COLO829 (cell line): ENCODE measurements around the gene TNS1.
"Not testable (repeated sequence)": the region's sequence is repeated elsewhere in the genome, so short reads cannot be mapped to it uniquely, and the experiment has no call there.

ENCODE experiments used
- DNase-seq: peaks from one replicate; pipeline ENCODE4 v3.0.0; 2012; ENCODE audit warnings: low spot score

TNS1 gene

DNA sequence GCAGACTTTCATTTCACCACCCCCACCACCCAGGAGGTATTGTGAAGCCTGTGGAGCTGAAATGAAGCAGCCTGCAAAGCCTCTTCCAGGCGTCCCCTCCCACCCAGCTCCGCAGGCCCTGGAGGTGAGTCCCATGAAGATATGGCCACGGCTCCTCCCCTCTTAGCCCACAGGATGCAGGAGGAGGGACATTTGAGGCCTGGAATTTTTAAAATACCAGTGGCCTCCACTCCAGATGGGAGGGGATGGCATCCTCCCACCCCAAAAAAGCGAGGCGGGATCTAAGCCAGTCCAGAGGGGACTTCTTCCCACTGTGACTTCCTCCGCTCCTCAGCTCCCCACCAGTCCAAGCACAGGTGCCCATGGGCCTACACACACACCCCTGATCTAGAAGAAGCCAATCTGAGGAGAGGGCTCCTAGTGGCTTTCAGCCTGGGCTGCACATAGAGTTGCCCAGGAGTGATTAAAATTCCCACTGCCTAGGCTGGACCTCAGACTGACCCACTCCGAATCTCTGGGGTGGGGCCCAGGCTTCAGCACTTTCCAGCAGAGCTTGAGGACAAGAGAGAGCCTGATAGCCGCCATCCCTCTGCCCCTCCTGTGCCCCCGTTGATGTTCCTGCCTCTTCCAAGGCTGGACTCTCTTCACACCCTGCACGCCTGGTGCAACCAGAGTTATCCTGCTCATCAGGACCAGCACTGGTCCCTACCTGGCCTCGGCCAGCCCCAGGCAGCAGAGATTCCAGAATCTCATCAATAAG lies 206.9 kb downstream of the TNS1 start:
- no peak for DNase-seq

DNA sequence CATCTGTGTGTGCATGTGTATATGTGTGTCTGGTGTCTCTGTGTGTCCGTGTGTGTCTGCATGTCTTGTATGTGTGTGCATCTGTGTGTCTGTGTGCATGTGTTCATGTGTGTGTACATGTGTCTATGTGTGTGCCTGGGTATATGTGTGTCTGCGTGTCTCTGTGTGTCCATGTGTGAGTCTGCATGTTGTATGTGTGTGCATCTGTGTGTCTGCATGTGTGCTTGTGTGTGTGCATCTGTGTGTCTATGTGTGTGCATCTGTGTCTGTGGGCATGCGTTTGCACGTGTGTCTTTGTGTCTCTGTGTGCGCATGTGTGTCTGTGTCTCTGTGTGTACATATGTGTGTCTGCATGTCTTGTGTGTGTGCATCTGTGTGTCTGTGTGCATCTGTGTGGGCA lies 207.7 kb downstream of the TNS1 start:
- no peak for DNase-seq

DNA sequence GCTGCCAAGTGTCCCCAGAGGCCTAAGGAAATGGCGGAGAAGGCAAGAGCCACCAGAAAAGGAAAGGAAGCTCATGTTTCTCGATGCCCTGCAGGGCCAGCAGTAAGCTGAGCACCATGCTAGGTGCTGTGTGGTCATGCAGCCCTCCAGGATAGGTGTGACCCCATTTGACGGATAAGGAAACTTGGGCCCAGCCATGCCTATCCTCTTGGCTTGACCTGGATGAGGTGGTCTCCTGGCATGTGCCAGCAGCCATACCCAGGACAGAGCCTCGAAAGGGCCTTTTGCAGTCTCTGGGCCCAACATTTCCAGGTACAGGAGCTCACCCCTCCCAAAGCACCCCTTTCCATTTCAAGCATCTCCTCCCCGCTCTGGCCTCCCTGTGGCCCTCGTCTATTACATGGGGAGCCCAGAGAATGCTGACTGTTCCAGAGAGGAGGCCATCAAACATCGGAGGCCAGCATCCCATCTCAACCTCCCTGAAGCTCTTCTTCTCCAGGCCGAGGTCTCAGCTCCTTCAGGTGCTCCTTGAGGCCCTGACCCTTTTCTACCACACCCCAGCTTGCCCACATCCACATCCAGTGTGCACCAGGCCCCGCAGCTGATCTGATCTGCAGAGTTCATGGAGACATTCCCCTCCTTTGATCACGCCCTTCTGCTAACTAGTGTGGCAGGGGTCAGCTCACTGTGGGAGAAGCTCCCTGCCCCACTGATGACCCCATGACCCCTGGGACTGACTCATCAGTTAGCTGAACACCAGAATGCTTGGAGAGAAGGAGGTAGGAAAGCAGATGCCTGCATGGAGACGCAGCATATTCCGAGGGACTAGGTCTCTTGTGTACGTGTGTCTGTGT lies 208.4 kb downstream of the TNS1 start:
- DNase-seq = no peak

DNA sequence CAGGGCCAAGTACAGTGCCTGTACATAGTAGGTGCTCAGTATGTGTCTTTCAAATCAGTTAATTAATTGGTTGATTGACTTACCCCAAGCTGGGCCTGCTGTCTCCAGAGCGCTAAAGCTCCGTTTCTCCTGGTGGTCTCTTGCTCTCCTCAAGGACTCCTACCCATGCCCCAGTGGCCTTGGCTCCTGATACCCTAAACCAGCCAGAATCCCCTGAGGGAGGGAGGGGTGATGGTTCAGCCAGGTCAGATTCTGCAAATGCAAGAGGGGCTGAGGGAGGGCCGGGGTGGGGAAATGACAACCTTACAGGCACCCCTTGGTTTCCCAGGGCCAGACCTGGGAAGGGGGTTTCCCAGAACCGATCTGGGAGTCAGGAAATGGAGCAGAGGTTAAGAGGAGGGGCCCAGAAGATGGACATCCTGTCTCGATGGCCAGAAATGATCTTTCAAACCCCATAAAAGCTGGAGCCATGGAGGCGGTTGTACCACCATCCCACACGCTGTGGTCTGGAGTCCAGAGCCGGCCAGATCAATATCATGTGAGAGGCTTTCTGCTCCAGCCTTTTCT lies 209.1 kb downstream of the TNS1 start:
- DNase-seq = no peak

DNA sequence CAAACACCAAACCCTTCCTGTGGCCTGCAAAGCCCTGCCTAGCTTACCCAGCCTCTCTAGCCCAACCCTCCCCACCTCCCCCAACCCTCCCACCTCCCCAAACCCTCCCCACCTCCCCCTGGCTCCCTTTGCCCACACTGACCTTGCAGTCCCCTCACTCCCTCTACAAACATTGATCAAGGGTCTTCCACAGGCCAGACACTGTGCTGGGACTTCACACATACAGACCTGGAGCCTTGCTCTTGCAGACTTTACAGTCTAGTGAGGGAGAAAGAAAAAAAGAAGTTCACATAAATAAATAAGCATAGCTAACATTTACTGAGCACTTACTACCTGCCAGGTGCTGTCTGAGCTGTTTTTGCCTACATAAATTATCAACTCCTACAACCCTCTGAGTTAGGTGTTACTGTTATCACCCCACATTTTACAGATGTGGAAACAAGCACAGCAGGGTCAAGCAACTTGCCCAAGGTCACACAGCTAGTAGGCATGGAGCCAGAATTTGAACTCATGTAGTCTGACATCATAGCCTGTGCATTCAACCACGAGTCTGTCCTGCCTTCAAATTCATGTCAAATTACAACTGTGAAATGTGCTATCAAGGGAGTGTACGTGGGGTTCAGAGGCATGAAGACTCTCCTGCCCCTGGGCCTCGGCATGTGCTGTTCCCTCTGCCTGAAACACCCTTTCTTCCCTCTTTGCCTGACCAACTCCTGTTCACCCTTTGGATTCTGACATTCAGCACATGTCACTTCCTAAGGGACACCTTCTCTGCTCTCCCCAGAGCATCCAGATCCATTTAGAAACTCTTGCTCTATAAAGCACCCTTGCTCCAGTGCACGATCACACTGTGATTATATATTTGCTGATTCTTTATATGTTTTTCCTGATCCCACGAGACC lies 209.9 kb downstream of the TNS1 start:
- no peak for DNase-seq

DNA sequence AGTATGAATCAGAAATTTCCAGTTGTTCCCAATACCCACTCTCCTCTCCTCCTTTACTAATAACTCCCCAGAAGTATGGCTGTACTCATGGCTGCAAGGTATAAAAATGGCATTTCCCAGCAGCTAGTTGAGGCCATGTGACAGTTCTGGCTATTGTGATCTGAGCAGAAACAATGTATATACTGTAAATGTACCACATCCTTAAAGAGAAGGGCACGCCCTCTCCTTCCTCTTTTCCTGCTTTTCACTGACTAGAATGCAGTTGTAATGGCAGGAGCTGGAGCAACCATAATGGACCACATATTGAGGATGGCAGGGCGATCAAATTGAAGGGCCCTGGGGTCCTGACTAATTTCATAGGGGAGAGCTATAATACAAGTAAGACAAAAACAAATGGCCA lies 211.2 kb downstream of the TNS1 start:
- no peak for DNase-seq

DNA sequence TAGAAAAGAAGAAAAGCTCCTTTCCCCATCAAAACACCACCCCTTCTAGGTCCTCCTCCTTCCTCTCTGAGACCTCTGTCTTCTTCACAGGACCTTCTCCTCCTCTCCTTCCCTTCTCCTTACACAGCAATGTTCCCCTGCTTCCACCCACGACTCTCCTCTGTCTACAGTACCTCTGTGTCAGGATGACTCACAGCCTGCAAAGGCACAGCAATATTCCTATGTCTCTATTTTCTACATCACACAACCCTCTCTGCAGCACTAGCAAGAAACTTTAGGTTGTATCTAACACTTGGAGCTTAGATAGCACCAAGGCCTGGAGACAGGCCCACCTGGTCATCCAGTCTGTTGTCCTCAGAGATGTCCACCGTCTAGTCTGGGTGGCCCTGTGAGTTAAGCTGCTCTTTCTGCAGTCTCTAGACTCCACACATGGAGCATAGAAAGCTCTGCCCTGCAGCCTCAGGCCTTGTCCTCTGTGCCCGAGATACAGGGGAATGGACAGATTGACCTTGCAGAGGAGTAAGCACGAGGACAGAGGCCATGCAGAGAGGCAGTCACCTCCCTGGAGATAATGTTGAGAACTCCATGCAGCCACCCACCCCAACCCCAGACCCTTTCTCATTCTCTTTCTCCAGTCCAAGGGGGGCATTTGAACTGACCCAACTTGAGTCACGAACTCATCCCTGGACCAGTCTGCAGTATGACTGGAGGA lies 212.0 kb downstream of the TNS1 start:
- DNase-seq = peak; percentile 42

DNA sequence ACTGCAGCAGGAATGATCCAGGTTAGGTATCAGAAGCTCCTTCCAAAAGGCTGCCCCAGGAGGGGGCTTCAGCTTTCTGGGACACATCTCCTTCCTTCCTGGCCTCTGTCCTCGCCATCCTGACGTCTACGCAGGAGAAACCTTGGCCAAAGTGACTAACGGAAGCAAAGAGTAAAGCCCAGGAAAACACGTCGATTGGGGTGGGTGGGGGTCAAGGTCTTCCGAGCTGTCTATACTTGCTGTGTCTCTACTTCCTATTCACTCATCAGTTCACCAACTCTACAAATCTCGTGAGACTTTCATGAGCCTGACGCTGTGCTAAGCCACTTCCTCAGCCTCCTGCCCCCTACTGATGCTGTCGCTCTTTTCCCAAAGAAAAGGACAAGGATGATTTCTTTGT lies 212.6 kb downstream of the TNS1 start:
- no peak for DNase-seq

DNA sequence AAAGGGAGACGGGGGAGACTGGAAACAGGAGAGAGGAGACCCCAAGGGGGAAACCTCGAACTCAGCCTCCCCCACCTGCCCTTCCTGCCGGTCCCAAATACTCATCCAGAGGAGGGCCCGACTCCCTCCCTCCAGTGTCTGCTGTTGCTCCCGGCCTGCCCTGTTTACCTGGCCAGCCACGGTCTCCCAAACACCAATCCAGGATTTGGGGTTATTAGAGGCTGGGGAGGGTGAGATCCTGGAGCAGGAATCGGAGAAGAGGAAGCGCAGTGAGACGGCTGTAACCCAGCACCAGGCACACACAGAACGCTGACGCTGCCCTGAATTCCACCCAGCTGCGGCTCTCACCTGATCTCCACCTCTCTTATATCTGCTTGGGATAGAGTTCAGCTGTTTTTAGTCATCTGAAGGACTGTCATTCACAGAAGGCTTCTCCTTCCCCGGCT lies 213.0 kb downstream of the TNS1 start:
- no peak for DNase-seq

DNA sequence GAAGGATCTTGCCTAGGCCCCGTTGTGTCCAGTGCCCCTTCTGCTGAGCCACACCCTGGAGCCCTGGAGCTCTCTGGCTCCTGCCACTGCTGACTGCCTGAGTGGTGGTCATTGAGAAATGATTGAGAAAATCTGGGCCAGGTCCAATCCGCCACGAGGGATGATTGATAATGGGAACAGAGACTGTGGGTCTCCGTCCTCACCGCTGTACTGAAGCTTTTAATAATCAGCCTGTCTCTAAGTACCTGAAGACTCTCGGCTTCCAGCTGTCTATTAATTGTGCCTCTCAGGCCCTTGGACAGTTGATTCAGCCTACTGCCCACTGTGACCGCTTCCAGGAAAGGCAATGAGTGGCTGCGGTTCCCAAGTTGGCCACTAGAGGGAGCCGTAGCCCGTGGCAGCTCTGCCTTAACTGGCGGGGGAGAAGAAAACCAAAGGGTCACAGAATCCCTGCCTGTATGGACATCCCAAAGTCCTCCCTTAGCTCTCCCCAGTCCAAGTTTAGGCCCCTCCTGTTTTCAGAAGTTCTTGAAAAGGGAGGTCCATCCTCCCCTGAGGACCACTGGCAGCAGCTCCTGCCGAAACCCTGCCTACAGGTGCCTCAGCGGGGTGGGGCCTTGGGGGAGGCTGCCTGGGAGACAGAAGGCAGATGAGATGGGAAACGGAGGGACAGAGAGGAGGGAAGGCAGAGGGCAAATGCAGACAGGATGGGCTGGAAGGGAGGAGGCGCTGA lies 213.6 kb downstream of the TNS1 start:
- DNase-seq = peak; percentile 50

DNA sequence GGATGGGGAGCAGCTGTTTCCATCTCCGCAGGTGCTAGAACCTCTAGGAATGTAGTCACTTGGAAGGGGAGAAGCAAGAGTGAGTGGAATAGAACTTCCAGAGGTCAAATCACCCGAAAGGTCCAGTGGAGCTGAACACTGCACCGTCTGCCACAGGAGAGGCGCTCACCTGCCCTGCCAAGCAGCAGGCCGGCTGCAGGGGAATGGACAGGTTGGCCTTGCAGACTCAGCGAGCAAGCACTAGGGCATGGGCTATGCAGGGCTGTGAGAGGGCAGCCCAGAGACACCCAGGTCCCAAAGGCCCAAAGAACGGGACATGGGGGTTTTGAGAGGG lies 214.2 kb downstream of the TNS1 start:
- no peak for DNase-seq

DNA sequence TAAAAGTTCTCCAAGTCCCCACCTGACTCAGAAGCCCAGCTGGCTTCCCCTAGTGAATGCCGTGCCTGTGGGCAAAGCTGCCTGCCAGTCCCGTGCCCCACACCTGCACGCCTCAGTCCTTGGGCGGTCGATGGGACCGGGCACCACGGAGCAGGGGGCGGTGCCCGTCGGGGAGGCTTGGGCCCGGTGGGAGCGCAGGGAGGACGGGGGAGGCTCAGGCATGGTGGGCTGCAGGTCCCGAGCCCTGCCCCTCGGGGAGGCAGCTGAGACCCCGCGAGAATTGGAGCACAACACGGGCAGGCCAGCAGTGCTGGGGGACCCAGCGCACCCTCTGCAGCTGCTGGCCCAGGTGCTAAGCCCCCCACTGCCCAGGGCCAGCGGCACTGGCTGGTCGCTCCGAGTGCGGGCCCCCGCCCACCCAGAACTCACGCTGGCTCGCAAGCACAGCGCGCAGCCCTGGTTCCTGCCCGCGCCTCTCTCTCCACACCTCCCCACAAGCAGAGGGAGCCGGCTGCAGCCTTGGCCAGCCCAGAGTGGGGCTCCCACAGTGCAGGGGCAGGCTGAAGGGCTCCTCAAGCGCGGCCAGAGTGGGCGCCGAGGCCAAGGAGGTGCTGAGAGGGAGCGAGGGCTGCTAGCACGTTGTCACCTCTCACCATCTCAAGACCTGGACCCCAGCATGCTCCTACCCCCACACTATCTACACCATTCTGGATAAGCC lies 215.5 kb downstream of the TNS1 start:
- no peak for DNase-seq

DNA sequence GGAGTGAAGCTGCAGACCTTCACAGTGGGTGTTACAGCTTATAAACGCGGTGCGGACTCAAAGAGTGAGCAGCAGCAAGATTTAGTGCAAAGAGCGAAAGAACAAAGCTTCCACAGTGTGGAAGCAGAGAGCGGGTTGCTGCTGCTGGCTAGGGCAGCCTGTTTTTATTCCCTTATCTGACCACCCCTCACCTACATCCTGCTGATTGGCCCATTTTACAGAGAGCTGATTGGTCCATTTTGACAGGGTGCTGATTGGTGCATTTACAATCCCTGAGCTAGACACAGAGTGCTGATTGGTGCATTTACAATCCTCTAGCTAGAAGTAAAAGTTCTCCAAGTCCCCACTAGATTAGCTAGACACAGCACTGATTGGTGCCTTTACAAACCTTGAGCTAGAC lies 216.2 kb downstream of the TNS1 start:
- DNase-seq = not testable (repeated sequence)

DNA sequence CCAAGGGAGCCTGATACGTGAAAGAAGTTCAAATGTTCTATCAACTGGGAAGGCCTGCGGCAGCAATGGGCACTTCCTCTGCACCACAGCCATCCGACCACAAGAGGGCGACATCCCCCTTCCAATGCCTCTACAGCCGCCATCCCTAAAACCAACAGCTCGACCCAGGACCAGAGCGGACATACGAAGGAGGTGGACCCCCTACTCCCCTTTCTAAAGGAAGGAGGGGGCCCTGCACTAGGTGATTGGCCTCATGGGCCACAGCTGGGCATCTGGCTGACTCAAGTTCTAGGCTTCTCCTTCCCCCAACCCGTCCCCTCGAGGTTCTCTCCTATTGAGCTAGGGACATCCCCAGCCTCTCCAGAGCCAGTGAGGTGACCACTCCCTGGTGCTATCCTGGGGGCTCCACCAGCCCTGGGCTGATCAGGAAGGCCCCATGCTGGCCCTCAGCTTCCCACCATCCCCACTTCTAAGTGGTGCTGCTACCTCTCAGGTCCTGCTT lies 217.2 kb downstream of the TNS1 start:
- DNase-seq = peak; percentile 84

DNA sequence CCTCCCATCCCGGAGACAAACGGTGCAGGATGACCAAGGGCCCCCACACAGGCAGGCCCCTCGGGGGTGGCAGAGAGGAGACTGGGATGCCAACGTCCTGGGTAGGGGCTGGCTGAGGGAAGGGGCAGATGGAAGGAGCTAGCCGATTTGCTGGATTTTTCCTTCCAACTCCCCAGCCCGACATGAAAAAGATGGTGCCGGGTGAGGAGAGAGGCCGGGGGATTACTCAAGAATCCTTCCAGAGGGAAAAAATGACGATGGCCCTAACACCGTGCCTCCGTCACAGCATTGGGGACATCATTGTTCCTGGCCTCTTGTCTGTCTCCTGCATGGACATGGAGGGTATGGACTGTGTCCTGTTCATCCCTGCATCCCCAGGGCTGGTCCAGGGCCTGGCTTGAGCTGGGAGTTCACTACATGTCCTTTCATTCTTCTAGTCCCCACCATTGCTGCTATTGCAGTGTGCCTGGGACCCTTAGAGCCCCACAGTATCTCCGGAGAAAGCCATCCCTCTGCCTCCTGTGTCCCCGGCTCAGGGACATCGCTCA lies 217.7 kb downstream of the TNS1 start:
- no peak for DNase-seq

DNA sequence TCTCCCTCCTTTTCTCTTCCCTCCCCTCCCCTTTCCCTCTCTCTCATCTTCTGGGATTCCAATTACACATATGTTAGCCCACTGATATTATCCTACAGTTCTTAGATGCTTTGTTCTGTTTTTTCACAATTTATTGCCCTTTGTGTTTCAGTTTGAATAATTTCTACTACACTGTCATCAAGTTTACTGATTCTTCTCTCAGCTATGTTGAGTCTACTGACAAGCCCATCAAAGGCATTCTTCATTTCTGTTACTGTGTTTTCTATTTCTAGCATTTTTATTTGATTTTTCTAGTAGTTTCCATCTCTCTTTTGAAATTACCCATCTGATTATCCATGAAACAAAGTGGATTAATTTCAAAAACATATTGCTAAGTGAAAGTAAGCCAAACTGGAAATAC lies 219.6 kb downstream of the TNS1 start:
- DNase-seq = no peak

DNA sequence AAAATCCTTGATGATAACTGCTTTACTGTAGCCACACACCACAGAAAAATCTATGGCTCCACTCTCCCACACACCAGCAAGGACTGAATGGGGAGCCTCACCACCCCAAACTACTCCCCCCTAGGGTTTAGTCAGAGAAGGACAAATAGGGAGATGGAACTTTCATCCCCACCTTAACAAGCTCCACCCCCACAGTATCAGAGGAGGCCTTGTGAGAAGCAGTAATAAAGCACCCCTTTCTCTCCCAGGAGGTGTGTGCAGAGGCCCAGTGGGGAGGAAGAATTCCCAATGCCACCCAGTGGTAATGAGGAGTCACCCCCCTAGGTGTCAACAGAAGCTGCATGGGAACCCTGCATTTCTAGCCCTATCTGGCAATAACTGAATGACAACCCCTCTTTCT lies 224.9 kb downstream of the TNS1 start:
- no peak for DNase-seq

DNA sequence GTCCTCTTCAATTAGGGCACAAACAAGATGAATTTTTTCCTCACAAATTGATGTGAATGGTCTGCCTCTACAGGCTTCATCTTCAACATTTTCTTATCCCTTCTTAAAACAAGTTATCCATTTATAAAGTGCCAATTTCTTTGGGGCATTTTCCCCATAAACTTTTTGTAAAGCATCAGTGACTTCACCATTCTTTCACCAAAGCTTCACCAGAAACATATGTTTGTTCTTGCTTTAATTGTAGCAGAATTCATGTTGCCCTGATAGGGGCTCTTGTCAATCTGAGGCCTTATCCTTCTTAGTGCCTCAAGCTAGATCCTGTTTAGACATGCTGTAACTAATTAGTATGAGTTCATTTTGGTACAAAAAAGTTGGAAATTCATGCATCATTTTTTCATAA lies 226.2 kb downstream of the TNS1 start:
- no peak for DNase-seq

DNA sequence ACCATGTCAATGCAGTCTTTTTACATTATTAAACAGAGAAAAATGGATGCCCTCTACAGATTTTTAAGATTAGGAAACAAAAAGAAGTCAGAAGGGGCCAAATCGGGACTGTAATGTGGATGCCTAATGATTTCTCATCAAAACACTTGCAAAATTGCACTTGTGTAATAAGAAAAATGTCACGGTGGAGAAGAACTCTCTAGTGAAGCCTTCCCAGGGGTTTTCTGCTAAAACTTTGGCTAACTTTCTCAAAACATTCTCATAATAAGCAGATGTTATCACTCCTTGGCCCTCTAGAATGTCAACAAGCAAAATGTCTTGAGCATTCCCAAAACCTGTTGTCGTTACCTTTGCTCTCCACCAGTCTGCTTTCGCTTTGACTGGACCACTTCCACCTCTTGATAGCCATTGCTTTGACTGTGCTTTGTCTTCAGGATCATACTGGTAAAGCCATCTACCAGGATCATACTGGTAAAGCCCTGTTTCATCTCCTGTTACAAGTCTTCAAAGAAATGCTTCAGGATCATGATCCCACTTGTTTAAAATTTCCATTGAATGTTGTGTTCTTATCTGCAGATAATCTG lies 226.8 kb downstream of the TNS1 start:
- no peak for DNase-seq
